GM19397 (cell line): ENCODE results near the gene TTLL3.
A peak's percentile ranks its signal among the peaks of the same experiment; 100 is the strongest.
"Not testable (repeated sequence)": the region's sequence is repeated elsewhere in the genome, so short reads cannot be mapped to it uniquely, and the experiment has no call there.

Experiments
- ATAC-seq: cut with Tn5 transposase; IDR thresholded peaks from one replicate; pipeline ENCODE4 v1.9.1; 2021; ENCODE audit warnings: mild to moderate bottlenecking, moderate library complexity; ENCODE audit not compliant: unreplicated experiment

The TTLL3 gene

GRCh38 chr3:9837701-9838582 is 27.9 kb downstream of the TTLL3 start:
- no peak for ATAC-seq

GRCh38 chr3:9838856-9839255 is 28.8 kb downstream of the TTLL3 start:
- ATAC-seq: no peak

GRCh38 chr3:9841015-9841414 is 31.0 kb downstream of the TTLL3 start:
- no peak for ATAC-seq

GRCh38 chr3:9843715-9844438 is 33.8 kb downstream of the TTLL3 start, which contains the start of gene RPUSD3:
RPUSD3 (minus strand) TSS chr3:9844008; CDS start chr3:9843990, 18 bp downstream.
- ATAC-seq: peak; percentile 99

GRCh38 chr3:9846231-9846630 is 36.2 kb downstream of the TTLL3 start:
- ATAC-seq: no peak

GRCh38 chr3:9846931-9847488 is 36.9 kb downstream of the TTLL3 start:
- no peak for ATAC-seq

GRCh38 chr3:9847870-9848269 is 37.8 kb downstream of the TTLL3 start:
- not testable (repeated sequence) for ATAC-seq

GRCh38 chr3:9848860-9849259 is 38.8 kb downstream of the TTLL3 start:
- ATAC-seq: not testable (repeated sequence)

GRCh38 chr3:9851383-9851782 is 41.3 kb downstream of the TTLL3 start:
- ATAC-seq: not testable (repeated sequence)

- not testable (repeated sequence) for ATAC-seq
These were observed 41.9 kb downstream of the TTLL3 start for GRCh38 chr3:9851926-9852325.

- no peak for ATAC-seq
These were observed 42.5 kb downstream of the TTLL3 start for GRCh38 chr3:9852528-9852927.

- not testable (repeated sequence) for ATAC-seq
These were observed 44.4 kb downstream of the TTLL3 start for GRCh38 chr3:9854291-9854940.

GRCh38 chr3:9855594-9855993 is 45.5 kb downstream of the TTLL3 start:
- ATAC-seq: no peak

GRCh38 chr3:9859530-9860025 is 49.5 kb downstream of the TTLL3 start:
- no peak for ATAC-seq

- ATAC-seq: no peak
These were observed 51.1 kb downstream of the TTLL3 start for GRCh38 chr3:9861201-9861600.

- ATAC-seq: no peak
These were observed 51.6 kb downstream of the TTLL3 start for GRCh38 chr3:9861626-9862130.

GRCh38 chr3:9862391-9863057 is 52.5 kb downstream of the TTLL3 start:
- ATAC-seq: no peak

- ATAC-seq: no peak
These were observed 53.2 kb downstream of the TTLL3 start for GRCh38 chr3:9863058-9863772.

- ATAC-seq: no peak
These were observed 54.3 kb downstream of the TTLL3 start for GRCh38 chr3:9864200-9864927.
